Measurements from ENCODE around the gene DLGAP1.
A peak's percentile ranks its signal among the peaks of the same experiment; 100 is the strongest.

Gene DLGAP1

DNA sequence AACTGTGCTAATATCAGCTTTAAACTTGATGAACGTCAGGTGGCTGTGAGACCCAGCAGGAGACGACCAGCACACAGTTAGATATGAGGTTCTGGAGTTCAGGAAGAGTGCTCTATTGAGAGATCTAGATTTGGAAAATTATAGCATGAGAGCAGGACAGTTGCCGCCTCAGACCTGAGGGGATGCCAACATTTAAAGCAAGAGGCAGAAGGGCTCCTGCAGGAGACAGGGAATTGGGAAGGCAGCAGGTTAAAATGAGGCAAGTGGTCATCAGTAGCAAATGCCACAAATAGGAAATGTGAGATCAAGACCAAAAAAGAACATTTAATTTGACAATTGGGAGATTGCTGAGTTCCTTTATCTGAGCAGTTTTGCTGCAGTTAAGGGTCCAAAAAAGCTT lies 533.3 kb downstream of the DLGAP1 start:
- no peak for DNase-seq

DNA sequence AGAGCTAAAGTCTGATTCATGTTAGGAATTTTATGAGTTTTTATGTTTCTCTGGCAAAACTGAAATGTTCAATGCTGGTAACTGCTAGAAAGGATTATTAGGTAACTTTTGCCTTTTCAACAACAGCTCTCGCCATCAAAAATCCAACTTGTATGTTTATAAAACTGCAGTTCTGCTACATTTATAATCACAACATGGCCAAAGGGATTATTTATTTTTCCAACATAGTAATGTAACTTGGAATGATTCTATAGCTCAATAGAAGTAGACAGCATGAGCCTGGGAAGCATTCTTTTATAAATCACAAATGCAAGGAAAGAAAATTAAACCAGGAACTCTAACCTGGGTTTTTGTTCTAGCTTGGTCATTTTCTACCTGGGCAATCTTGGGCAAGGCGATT lies 534.3 kb downstream of the DLGAP1 start:
- DNase-seq: no peak

DNA sequence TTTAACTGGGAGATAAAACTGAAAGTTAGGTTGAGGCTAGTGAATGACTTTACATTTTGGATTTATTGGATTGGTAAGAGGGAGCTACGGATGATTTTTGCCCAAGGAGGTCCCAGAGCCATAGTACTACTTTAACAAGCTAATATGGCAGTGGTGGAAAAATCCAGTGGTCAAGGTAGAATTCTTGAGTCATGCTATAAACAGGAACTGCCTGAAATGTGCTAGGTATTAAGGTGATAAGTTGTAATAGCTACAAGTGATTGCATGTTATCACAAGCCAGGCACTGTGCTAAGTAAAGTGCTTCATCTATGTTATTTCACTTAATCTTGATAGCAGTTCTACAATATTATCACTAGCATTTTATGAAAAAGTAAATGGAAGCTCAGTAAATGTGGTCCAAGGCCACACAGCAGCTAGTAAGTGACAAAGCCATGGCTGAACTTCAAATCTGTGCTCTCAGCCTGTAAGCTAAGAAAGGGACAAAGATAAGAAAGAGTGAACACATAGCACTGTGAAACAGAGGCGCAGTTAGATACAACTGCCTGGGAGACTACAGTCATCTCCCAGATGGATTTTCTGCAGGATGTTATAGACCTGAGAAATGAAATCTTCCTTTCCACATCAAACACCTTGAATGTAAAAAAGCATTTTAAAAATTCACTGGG lies 535.6 kb downstream of the DLGAP1 start:
- DNase-seq: peak; percentile 22

GRCh38 chr18:3916082-3916481 lies 539.0 kb downstream of the DLGAP1 start:
- peak; percentile 99 for DNase-seq

DNA sequence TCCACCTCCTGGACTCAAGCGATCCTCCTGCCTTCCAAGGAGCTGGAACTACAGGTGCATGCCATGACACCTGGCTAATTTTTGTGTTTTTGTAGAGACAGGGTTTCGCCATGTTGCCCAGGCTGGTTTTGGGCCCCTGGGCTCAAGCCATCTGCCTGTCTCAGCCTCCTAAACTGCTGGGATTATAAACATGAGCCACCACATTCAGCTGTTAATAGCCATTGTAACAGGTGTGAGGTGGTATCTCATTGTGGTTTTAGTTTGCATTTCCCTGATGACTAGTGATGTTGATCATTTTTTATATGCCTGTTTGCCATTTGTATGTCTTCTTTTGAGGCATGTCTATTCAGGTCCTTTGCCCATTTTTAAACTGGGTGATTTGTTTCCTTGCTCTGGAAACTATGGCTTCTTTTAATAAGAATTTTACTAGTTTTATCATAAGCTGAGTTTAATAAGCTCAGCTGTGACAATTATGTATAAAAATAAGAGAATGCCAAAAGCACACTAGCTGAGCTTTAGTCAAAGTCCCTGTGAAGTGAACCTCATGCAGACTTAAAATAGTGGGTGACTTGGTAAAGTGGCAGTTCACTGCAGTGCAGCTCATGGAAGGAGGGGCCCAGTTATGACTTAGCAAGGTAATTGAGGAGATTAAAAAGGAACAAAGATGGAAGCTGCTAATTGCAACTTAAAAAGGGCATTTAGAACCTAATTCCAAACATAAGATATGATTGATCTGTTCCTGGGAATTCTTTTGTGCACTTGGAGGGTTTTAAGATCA lies 540.1 kb downstream of the DLGAP1 start:
- peak; percentile 61 for DNase-seq

DNA sequence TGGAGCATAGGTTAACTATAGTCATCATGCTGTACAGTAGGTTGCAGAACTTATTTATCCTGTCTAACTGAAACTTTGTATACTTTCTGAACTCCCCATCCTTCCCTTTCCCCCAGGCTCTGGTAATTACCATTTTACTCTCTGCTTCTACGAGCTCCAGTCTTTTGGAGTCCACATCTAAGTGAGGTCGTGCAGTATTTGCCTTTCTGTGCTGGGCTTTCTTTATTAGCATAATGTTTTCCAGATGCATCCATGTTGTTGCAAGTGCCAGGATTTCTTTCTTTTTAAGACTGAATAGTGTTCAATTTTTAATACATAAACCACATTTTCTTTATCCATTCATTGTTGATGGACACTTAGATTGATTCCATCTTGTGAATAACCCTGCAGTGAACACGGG lies 541.0 kb downstream of the DLGAP1 start:
- DNase-seq: no peak

DNA sequence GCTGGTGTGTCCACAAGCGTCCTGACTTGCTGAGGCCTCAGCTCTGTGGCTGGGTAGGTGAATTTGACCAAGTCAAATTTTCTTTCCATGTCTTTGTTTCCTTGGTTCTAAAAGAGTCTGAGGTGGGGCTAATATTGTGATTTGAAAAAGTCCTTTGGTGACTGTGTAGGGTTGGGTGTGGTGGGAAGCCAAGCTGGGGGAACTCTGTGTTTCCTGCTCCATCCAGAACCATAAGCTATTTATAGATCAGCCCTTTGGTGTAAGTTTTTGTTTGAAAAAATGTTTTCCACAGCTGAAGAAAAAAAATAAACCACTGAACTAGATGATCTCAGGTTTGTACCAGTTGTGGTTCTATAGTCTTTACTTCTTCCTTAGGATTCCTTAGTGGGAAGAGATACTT lies 542.4 kb downstream of the DLGAP1 start:
- DNase-seq: no peak

DNA sequence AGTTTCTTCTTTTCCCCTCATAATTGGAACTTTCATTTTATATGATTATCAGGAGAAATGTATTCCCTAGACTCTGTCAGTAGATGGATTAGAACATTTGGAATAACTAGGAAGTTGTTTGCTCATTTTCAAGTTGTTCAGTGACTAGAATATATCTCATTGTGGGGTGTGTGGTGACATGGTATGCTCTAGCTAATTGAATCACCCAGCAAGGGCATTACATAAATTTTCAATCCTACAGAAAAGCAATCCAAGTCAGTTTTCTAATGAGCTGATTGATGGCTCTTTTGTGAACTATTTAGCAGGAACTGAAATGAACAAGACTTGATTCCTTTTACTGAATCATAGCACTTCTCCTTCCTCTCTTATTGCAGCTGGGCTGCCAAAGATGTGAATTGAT lies 543.7 kb downstream of the DLGAP1 start:
- DNase-seq: no peak

- DNase-seq: no peak
These were observed 544.6 kb downstream of the DLGAP1 start for GRCh38 chr18:3910512-3910911.

- no peak for DNase-seq
These were observed 547.2 kb downstream of the DLGAP1 start for GRCh38 chr18:3907955-3908354.

DNA sequence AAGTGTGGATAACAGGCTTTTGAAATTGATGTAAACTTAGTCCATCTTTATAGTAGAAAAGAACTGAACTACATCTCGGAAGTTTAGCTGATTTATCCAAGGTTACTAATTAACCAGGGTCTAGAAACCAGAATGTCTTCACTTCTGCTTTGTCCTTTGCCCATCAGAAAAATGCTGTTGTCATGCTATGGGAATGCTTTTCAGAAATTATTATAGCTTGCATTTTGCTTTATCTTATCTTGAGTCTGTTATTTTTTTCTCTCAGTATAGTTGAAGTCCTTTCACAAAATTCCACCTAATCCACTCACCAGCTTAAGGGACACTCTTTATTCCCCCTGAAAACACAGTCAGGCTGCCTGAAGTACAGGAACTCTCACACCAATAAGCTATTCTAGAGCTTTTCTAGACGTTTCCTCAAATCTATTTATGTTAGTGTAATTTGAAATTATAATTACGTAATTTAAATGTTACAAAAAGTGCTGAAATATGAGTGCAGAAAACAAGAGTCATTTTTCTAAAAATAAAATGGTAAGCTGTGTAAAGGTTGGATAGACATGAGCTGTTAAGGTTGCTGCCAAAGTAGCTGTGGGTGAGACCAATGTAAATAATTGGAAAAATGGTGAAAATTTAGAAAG lies 548.9 kb downstream of the DLGAP1 start:
- DNase-seq: no peak

GRCh38 chr18:3903337-3903736 lies 551.8 kb downstream of the DLGAP1 start:
- no peak for DNase-seq

DNA sequence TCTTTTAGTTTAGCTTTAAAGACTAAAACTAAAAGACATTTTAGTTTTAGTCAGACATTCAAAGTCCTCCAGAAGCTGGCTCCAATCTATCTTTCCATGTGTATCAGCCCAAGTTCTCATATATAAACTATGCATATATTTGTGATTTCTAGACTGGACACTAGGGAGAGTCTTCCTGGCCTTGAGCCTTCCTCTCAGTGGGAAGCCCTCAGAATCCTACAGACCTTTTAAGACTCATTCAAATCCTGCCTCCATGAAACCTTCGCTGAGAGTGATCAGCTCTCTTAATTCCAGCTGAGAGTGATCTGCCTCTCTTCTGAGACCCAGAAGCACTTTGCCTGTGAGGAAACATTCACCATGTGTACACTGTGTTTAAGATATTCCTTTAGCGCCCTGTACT lies 552.4 kb downstream of the DLGAP1 start:
- no peak for DNase-seq

DNA sequence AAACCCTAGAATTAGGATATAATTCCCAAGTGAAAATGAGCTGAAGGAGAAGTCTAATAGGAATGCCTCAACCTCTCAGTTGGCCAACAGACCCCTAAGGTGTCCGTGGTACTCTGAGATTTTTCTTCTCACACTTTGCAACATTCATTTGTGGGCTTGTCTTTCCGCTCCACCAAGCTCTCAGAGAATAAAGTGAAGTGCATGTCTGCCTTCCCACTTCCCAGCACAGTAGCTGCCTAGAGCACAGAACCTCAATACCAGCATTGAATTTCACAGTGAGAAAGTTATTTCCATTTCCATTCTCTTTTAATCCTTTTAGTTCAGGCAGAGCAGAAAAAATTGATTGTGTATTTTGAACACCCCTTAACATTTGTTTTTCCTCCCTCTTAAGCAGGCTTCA lies 553.3 kb downstream of the DLGAP1 start:
- no peak for DNase-seq

- DNase-seq: no peak
These were observed 554.1 kb downstream of the DLGAP1 start for GRCh38 chr18:3901042-3901441.

DNA sequence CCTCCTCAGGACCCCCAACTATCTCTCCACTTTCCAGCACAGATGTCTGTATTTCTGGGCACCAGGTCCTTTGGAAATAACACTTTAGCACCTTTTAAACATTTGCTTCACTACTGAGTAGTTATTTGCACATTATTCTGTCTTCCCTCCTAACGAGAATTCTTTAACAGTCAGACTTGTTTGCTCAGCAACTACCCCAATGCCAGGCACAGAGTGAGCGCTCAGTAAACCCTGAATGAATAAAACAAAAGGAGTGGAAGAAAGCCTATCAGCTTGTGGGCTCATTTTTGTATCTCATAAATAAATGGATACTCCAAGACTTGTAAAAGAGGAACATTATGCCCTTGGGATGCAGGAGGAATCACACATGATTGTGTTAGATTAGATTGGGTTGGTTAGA lies 554.8 kb downstream of the DLGAP1 start:
- no peak for DNase-seq

DNA sequence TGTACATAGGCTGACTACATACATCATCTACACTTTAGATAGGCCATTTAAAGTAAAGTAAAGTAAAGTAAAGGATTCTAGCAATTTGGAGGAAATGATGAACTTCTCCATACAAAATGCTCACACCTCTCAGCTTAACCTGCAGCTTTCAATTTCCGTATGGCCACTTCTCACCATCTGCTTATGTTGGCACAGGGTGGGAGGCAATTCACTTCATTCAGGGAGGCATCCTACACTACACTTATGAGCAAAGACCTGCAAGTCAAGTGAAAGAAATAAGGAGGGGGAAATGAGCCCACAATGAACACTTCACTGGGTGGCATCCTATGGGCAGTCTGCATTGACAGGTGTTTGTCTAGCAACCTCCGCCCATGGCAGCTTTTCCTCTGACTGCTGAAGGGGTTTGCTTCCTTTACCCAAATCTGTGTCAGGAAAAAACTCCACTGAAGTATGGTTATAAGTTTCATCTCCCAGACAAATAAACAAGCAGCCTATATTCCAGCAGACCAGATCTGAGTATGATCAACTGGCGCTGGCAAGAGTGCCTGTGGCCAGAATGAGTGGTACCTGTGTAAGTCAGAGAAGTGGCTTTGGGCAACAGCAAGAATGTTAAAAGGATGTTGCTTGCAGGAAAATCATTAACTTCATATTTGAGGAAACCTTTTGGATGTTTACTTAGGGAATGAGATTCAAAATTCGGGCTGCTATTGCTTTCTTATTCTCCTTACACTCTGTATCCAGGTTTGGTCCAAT lies 556.1 kb downstream of the DLGAP1 start:
- DNase-seq: no peak

DNA sequence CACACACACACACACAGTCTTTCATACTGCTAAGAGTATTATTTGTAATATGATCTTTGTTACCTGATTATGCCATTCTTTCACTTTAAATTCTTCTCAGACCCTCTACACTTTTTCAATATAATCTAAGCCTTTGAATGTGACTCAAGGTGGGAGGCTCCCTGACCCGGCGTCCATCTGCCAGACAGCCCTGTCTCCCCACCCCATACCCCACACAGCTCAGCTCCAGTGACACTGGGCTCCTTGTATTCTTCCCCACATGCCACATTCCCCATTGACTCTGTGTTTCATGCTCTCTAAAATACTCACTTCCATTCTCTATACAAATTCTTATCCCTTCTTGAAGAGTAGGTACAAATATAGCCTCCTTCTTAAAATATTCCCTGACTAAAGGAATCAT lies 563.0 kb downstream of the DLGAP1 start:
- DNase-seq: no peak

GRCh38 chr18:3891245-3891644 lies 563.9 kb downstream of the DLGAP1 start:
- no peak for DNase-seq

DNA sequence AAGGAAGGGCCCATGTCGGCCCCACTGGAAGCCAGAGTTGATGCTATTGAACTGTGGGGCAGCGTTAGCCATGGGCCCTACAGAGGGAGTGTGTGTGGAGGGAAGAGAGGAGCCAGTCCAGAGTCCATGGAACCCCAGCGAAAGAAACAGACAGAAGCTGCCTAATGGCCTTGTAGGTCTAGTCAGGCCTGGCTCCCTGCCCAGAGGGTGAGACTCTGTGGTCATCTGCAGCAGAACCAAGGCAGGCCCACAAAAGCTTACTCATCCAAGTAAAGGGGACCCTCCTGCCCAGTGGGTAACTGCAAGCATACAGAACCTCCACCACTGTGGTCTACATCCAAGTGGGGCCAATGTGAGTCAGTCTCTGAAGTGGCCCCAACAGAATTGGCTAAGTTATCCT lies 565.3 kb downstream of the DLGAP1 start:
- peak; percentile 37 for DNase-seq

- DNase-seq: no peak
These were observed 566.0 kb downstream of the DLGAP1 start for GRCh38 chr18:3889121-3889520.

DNA sequence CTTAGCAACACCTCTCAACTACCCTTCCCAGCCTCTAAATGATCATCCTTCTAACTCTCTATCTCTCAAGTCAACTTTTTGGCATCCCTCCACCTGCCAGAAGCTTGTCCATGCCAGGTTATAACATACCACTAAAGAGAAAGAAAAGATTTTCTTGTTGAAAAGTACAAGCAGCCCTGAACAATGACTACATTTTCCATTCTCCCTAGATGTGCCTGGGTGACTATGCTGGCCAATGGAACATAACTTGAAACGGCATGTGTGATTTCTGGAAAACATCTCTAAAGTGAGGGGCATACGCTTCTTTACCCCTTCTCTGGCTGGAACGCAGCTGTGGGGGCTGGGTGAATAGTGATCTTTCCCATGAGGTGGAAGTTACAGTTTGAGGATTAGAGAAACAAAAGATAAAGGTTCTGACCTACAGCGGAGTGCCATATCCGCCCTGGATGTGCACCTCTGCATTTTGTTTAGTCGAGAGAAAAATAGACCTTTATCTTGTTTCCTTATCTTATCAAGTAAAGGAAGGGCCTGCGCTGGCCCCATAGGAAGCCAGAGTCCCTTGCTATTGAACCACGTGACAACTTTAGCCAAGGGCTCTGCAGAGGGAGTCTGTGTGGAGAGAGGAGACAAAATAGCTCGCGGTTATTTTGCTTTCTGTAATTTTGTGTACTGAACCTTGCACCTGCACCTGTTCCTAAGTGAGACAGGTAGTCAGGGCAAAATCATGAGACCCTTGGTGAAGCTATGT lies 568.4 kb downstream of the DLGAP1 start:
- DNase-seq: peak; percentile 13
